Right lobe of liver (tissue), 6 donors: Measurements from ENCODE around the gene TMEM87A. TPM values are rescaled to one million over a fixed set of nuclear protein-coding genes. Genes with fewer than 3 reads are reported as not detected.

ENCODE experiments used
- ATAC-seq, 4 donors: fragments of 200-7000 bp; cut with Tn5 transposase; one replicate each; pipeline ENCODE4 v1.9.1; 2020; ENCODE audit warnings: mild to moderate bottlenecking in 4 of 4, moderate library complexity in 4 of 4
- DNase-seq, 3 donors: peaks; one replicate each; pipeline ENCODE4 v3.0.0-alpha.2; 2020
- H3K27ac ChIP-seq, 3 donors: fragments of 200-600 bp; one replicate each; pipeline ENCODE4 v1.8.0; 2022
- H3K27me3 ChIP-seq, 2 donors: fragments of 200-600 bp; one replicate each; pipeline ENCODE4 v1.8.0; 2022
- H3K36me3 ChIP-seq, 4 donors: fragments of 200-600 bp; sonication (generic) in 1 of 4; one replicate each; pipeline versions ENCODE4 v1.5.1 to v1.8.0; 2017 to 2022; ENCODE audit warnings: control low read depth in 1 of 4
- H3K4me1 ChIP-seq, 4 donors: fragments of 200-600 bp; sonication (generic) in 1 of 4; one replicate each; pipeline versions ENCODE4 v1.5.1 to v1.8.0; 2017 to 2022; ENCODE audit warnings: control low read depth in 1 of 4
- H3K4me3 ChIP-seq, 3 donors: fragments of 200-600 bp; one replicate each; pipeline ENCODE4 v1.8.0; 2022
- H3K9me3 ChIP-seq, 4 donors: fragments of 200-600 bp; sonication (generic) in 1 of 4; one replicate each; pipeline versions ENCODE4 v1.5.1 to v1.8.0; 2017 to 2022; ENCODE audit warnings: control low read depth in 1 of 4
- CTCF ChIP-seq, 4 donors: fragments of 200-600 bp in 3 of 4; fragments of 450-650 bp in 1 of 4; IDR thresholded peaks; one replicate each; pipeline versions ENCODE4 v1.5.1 to v1.8.0; 2016 to 2022; ENCODE audit warnings: antibody characterized with exemption in 4 of 4, mild to moderate bottlenecking in 2 of 4
- POLR2A ChIP-seq: fragments of 450-650 bp; IDR thresholded peaks from one replicate; pipeline ENCODE4 v1.6.1; 2017; ENCODE audit warnings: antibody characterized with exemption, mild to moderate bottlenecking
- WGBS: methylation state at CpG from one replicate; pipeline ENCODE4 v1.1.6; 2018; ENCODE audit warnings: low coverage, low lambda C conversion rate; ENCODE audit not compliant: insufficient coverage; ENCODE audit errors: missing lambda C conversion rate; 5-methylcytosine and 5-hydroxymethylcytosine counted together
- intact Hi-C, 2 donors: fragments of 100-400 bp; cut with DNase I; formaldehyde crosslinking; loops; one replicate each; pipeline versions ENCODE4 v1.11.2 to v1.14.1; 2022
- total RNA-seq, 6 experiments: library from RNA; depleted of rRNA in 2 of 6; stranded (reverse); fragments of >200 nt in 2 of 6; fragmentation: NEBNext Ultra II Directional in 3 of 6; extraction: Animal tissue kit (Norgen Biotek cat#: 25700) in 3 of 6; gene quantifications; one replicate each; pipeline versions ENCODE4 v1.1.0 to v1.2.4, GENCODE V29; 2016 to 2023
- donor health status: DM: no; HTN: yes; CAD: no.
- donor health status: DM: no; HTN: no; CAD: no.
- donor health status: DM: no; HTN: no; CAD: no.
- donor health status: DM: no; HTN: yes; CAD: no.
- donor health status: DM: no; HTN: yes; CAD: no.

Gene TMEM87A
- total RNA-seq, 6 experiments from 2014 or later: 12.9 to 22.4 (median 15.7) TPM

GRCh38 chr15:42194513-42194912 lies 78.7 kb downstream of the TMEM87A start:
- H3K36me3 ChIP-seq: peaks cover 0 to 24% (median 4%) of the 10 kb centered on the region in 4 donors
- H3K4me1 ChIP-seq: peaks cover 0 to 4% (median 0%) of the 10 kb centered on the region in 4 donors
- no peaks in the 10 kb centered on the region for H3K27me3 ChIP-seq
- DNase-seq: peak in 2 of 3 donors; percentile 52 to 69
- peak; percentile 60 to 99 (median 84) for ATAC-seq
- no peak overlapping the region for H3K27ac ChIP-seq
- intact Hi-C loops: no loop called here
- no peaks in the 10 kb centered on the region for H3K9me3 ChIP-seq
- no peak overlapping the region for H3K4me3 ChIP-seq
- WGBS: 43% methylated on average over 5 of the region's 5 CpGs
- no peak for TF ChIP-seq POLR2A
- no peak for TF ChIP-seq CTCF (IDR thresholded peaks at IDR 0.05)

- H3K27ac ChIP-seq: no peak overlapping the region
- no peak overlapping the region for H3K4me3 ChIP-seq
- intact Hi-C loops: no loop called here
- DNase-seq: no peak
- H3K36me3 ChIP-seq: peaks cover 0 to 25% (median 4%) of the 10 kb centered on the region in 4 donors
- no peaks in the 10 kb centered on the region for H3K9me3 ChIP-seq
- WGBS: 86% methylated on average over 3 of the region's 3 CpGs
- no peak for TF ChIP-seq POLR2A
- TF ChIP-seq CTCF (IDR thresholded peaks at IDR 0.05): no peak
- no peak for ATAC-seq
- H3K27me3 ChIP-seq: no peaks in the 10 kb centered on the region
- peaks cover 0 to 4% (median 0%) of the 10 kb centered on the region in 4 donors for H3K4me1 ChIP-seq
Measured at GRCh38 chr15:42193383-42193782, 79.8 kb downstream of the TMEM87A start.

- WGBS: 85% methylated on average over 6 of the region's 8 CpGs
- DNase-seq (no peak), ATAC-seq (no peak)
- intact Hi-C loops: no loop called here
- Histone ChIP-seq H3K4me3 (no peak overlapping the region), H3K36me3 (peaks cover 0 to 34% (median 6%) of the 10 kb centered on the region in 4 donors), H3K9me3 (no peaks in the 10 kb centered on the region), H3K27ac (no peak overlapping the region), H3K27me3 (no peaks in the 10 kb centered on the region), H3K4me1 (peaks cover 0 to 4% (median 0%) of the 10 kb centered on the region in 4 donors)
- no peak for TF ChIP-seq CTCF (IDR thresholded peaks at IDR 0.05)
- TF ChIP-seq POLR2A: no peak
Measured at GRCh38 chr15:42191610-42192346, 81.5 kb downstream of the TMEM87A start.

- WGBS: 100% methylated on average over 2 of the region's 2 CpGs
- H3K27me3 ChIP-seq: no peaks in the 10 kb centered on the region
- TF ChIP-seq CTCF (IDR thresholded peaks at IDR 0.05) (no peak), POLR2A (no peak)
- H3K9me3 ChIP-seq: no peaks in the 10 kb centered on the region
- peaks cover 6 to 46% (median 10%) of the 10 kb centered on the region in 4 donors for H3K36me3 ChIP-seq
- H3K4me3 ChIP-seq: no peak overlapping the region
- intact Hi-C loops: no loop called here
- no peak for DNase-seq
- no peak for ATAC-seq
- H3K4me1 ChIP-seq: peaks cover 0 to 4% (median 0%) of the 10 kb centered on the region in 4 donors
- H3K27ac ChIP-seq: no peak overlapping the region
Measured at GRCh38 chr15:42190370-42190769, 82.9 kb downstream of the TMEM87A start.
